ENCODE results near the gene LHB.
"Not testable (repeated sequence)": the region's sequence is repeated elsewhere in the genome, so short reads cannot be mapped to it uniquely, and the experiment has no call there.

Gene LHB

DNA sequence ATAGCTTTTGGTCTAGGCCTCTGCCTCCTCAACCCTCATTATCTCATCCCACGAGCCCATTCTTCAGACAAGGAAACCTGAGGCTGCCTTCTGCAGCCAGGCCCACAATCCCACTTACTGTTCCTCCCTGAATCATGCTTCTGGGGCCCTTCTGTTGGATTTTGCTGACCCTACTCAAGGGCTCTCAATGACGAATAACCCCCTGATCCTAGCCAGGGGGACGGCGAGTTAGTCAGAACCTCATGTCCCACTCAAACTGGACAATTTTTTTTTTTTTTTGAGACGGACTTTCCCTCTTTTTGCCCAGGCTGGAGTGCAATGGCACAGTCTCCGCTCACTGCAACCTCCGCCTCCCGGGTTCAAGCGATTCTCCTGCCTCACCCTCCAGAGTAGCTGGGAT, 5.2 kb upstream of the LHB start:
- no peak for TF ChIP-seq CTCF (IDR thresholded peaks at IDR 0.05; ENCODE audit: low read depth, low read length, missing control alignments)
- no peak for DNase-seq (ENCODE audit: extremely low read depth, low read depth)
- H3K4me3 ChIP-seq (replicated peaks; ENCODE audit: low read depth, low read length) = no peak overlapping the region

DNA sequence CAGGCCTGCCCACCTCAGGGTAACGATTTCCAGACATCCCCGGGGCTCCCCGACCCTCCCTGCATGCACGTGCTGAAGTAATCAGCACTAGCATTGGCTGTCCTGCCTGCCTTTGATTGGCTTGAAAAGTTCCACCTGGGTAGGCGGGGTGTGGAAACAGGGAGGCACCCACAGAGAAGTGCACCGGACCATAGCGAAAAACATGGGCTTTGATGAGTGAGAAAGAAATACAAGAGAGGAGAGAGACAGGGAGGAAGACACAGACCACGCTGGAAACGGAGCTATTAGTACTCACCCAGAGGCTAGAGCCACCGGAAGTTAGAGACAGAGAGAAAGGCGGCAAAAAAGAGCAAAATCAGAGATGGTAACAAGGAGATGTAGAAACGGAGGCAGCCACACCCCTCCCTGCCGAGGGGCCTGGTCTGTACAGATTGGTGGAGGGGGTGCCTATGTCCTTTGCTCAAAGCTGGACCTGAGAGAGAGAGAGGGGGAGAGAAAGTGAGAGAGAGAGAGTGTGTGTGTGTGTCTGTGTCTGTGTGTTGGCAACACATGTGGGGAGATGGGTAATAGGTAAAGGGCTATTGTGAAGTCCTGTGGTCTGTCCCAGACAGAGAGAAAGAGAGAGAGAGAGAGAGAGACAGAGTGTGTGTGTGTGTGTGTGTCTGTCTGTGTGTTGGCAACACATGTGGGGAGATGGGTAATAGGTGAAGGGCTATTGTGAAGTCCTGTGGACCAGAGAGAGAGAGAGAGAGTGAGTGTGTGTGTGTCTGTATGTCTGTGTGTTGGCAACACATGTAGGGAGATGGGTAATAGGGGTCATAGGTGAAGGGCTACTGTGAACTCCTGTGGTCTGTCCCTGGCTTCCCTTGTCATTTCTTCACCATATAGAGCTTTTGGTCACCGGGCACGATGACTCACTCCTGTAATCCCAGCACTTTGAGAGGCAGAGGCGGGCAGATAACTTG, 4.3 kb upstream of the LHB start:
- H3K4me3 ChIP-seq (replicated peaks; ENCODE audit: low read depth, low read length) = no peak overlapping the region
- DNase-seq (ENCODE audit: extremely low read depth, low read depth) = no peak
- TF ChIP-seq CTCF (IDR thresholded peaks at IDR 0.05; ENCODE audit: low read depth, low read length, missing control alignments) = no peak

DNA sequence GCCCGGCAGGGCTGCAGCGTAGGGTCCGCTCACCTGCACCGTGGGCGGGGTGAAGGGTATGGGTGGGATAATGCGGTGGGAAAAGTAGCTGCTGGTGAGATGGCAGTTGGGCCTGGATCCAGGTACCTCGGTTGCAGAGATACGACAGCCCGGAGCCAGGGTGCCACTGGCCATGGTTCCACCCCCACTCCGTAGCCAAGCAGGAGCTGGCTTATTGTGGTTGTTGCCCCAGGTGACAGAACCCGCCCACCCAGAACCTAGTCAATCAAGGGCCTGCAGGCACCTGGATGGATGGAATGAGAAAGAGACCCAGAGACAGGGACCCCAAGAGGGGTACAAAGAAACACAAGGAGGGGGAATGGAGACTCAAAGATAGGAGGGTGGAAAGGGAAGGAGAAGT, 3.5 kb upstream of the LHB start:
- no peak overlapping the region for H3K4me3 ChIP-seq (replicated peaks; ENCODE audit: low read depth, low read length)
- DNase-seq (ENCODE audit: extremely low read depth, low read depth) = no peak
- TF ChIP-seq CTCF (IDR thresholded peaks at IDR 0.05; ENCODE audit: low read depth, low read length, missing control alignments) = no peak

- no peak for DNase-seq (ENCODE audit: extremely low read depth, low read depth)
- no peak overlapping the region; the same call in 1 of the 2 replicates for H3K4me3 ChIP-seq (replicated peaks; ENCODE audit: low read depth, low read length)
- TF ChIP-seq CTCF (IDR thresholded peaks at IDR 0.05; ENCODE audit: low read depth, low read length, missing control alignments) = no peak
These were observed 2.5 kb upstream of the LHB start for GRCh38 chr19:49019242-49019932.

- peak overlapping the region; percentile 29 for H3K4me3 ChIP-seq (replicated peaks; ENCODE audit: low read depth, low read length)
- DNase-seq (ENCODE audit: extremely low read depth, low read depth) = not testable (repeated sequence)
These were observed 1.7 kb upstream of the LHB start for GRCh38 chr19:49018388-49019241.

- peak overlapping the region; percentile 29 for H3K4me3 ChIP-seq (replicated peaks; ENCODE audit: low read depth, low read length)
- peak; percentile 39 for TF ChIP-seq CTCF (IDR thresholded peaks at IDR 0.05; ENCODE audit: low read depth, low read length, missing control alignments)
- DNase-seq (ENCODE audit: extremely low read depth, low read depth) = peak; percentile 26
These were observed 918 bp upstream of the LHB start for GRCh38 chr19:49017666-49018351.
